ENCODE results near the gene CYTH2.
"Not testable (repeated sequence)": the region's sequence is repeated elsewhere in the genome, so short reads cannot be mapped to it uniquely, and the experiment has no call there.

The CYTH2 gene

DNA sequence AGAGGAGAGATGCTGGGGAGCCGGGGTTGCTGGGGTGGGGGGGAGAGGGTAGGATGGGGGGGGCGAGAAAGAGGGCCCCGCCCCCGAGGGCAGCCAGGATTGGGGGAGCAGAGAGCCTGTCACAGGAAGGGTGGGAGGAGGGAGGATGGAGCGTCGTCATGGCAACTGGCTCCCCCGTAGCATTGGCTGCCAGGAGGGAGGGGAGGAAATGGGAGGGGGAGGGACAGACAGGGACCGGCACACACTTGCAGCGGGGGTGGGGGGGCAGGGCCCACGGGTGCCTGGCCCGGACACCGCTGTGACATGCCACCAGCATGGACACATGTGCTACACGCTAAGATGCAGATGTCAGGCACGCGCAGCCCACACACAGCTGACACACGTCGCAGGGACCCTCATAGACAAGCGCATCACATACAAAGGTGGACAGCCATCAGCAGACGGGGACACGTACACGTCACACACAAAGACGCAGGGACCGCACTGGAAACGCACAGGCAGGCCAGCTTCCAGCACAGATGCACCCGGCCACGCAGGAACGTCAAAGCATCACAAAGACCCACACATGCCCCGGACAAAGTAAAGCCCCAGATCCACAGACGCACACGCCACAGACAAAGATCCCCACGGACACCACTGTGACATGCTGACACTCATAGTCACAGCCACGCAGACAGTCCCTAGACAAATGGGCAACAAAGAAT is 42.8 kb downstream of the CYTH2 start, which contains the start of gene LMTK3:
Gene LMTK3, minus strand, starts transcription at position 36 of the 704 bp plus-strand sequence. CDS start 259 bp downstream, outside the sequence.
- DNase-seq (ENCODE audit: low spot score), result peak; percentile 99

DNA sequence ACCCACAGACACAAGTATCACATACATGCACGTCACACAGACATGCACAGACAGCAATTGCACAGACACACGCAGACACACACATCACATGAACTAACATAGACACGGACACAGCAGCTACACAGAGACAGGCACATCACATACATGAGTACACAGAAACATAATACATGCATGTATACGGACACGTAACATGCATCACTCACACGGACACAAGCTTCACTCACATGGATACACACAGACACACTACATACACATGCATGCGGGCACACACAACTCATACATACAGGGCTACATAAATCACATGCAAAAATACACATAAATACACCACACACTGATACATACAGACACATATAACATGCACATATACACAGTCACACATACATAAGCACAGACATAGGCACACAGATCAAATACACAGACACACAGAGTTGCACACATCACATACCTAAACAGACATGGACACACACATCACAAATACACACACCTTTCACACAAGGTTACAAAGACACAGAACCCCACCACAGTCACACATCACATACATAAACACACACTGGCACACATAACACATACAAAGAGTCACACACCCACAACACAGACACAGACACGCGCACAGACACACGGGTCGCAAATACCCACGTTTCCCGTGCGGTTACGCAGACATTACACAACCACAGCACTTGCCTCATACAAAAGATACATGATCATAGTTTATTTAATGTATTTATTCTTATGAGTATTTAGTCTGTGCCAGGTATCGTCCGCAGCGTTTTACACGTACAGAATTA is 43.5 kb downstream of the CYTH2 start:
- DNase-seq (ENCODE audit: low spot score), result no peak

DNA sequence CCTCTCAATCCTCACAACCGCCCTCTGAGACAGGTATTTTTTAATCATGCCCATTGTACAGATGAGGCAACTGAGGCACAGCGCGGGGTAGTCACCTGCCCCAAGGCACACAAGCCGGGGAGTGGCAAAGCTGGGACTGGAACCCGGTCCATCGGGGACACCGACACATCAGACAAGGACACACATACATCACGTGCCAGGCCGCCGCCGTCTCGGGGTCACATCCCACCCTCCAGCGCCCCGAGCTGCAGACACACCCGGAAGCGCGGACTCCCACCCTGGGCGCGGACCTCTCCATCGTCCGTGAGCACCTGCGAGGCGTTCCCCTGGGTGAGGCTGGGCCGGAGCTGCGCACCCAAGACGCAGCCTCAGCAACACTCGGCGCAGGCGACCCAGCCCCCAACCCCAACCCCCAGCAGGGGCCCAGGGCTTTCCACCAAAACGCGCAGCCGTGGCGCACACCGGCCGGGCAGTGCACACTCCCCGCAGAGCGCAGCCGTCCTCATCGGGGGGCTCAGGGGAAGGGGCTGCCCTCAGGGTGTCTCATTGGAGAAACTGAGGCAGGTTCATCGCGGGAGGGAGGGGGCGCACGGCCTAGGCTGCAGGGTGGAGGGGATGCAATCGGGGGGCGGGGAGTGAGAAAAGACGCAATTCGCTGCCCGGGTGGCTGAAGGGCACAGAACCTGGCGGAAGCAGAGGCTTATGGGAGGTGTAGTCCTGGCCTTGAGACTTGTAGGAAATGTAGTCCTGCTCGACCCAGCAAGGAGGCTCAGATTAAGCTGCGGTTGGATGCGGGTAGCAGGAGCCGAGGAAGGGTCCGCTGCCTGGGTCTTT is 44.3 kb downstream of the CYTH2 start:
- DNase-seq (ENCODE audit: low spot score), result peak; percentile 97

DNA sequence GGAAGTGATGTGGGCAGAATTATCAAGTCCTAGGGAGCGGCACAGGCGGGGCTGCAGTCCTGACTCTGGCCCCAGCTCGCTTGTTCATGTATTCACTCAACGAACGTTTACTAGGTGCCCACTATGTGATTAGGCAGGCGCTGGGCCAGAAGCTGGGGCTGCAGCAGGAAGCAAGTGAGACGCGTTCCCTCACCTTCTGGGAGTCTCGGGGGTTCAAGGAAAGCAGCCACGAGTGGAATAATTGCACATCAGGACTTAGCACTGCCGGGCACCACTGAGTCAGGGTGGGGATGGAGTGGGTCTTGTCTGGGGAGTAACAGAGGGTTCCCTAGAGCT is 44.9 kb downstream of the CYTH2 start:
- no peak for DNase-seq (ENCODE audit: low spot score)

DNA sequence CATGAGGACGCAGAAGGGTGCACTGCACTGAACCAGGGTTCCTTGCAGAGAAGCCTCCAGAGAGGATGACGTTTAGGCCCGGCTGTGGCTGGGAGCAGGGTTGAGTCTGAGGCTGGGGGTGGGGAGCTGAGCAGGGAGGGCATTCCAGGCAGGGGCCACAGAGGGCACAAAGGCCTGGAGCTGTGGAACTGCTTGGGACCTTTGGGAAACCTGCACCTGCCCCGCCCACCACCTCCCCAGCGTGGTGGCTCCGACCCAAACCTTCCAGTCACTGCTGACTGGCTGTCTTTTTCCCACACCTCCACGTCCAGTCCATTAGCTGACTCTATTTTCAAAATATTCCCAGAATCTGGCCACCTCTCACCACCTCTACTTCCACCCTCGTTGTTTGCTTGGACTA is 47.4 kb downstream of the CYTH2 start:
- peak; percentile 29 for DNase-seq (ENCODE audit: low spot score)

DNA sequence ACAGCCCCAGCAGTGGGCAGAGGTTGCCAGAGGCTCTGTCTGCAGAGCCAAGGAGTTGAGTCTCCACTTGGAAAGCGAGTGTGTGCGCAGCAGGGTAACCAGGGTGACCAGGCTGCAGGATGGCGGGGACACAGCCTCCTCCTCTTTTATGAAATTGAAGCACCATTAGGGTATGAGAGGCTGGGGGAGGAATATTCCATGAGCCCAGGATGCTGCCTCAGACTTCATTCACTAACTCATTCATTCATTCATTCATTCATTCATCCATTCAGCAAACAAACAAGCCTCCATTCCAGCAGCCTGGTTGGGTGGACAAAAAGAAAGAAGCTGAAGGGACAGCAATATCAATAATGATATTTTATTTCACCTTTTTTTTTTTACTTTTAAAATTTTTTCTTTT is 49.0 kb downstream of the CYTH2 start:
- no peak for DNase-seq (ENCODE audit: low spot score)

DNA sequence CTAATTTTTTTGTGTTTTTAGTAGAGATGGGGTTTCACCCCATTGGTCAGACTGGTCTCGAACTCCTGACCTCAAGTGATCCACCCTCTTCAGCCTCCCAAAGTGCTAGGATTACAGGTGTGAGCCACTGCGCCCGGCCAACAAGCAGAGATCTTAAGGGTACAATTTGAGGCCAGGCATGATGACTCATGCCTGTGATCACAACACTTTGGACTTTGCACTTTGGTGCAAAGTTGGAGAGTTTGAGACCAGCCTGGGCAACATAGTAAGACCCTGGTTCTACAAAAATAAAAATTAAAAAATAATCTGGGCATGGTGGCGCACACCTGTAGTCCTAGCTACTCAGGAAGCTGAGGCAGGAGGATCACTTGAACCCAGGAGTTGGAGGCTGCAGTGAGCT is 50.3 kb downstream of the CYTH2 start:
- not testable (repeated sequence) for DNase-seq (ENCODE audit: low spot score)

DNA sequence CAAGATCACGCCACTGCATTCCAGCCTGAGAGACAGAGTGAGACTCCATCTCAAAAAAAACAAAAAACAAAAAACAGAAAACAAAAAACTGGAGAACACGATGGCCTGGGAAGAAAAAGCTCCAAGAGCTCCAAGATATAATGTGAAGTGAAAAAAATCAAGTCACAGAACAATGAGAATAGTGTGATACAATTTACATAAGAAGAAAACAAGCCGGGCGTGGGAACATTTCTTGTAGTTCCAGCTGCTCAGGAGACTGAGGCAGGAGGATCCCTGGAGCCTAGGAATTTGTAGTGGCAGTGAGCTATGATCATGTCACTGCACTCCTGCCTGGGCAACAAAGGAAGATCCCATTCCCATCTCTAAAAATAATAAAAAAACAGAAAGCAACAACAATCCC is 51.0 kb downstream of the CYTH2 start:
- no peak for DNase-seq (ENCODE audit: low spot score)

DNA sequence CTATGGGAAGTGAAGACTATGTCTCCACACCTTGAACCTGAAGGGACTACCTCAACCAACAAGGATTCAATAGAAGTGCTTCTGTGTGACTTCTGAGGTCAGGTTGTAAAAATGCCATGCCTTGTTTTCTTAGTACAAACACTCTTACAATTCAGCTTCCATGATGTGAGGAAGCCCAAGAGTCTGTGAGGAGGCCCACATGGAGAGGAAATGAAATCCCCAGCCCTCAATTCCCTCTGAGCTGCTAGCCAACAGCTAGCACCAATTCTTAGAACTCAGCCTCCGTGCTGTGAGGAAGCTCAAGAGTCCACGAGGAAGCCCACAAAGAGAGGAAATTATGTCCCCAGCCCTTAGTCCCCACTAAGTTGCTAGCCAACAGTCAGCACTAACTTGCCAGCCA is 55.1 kb downstream of the CYTH2 start:
- DNase-seq (ENCODE audit: low spot score), result no peak

DNA sequence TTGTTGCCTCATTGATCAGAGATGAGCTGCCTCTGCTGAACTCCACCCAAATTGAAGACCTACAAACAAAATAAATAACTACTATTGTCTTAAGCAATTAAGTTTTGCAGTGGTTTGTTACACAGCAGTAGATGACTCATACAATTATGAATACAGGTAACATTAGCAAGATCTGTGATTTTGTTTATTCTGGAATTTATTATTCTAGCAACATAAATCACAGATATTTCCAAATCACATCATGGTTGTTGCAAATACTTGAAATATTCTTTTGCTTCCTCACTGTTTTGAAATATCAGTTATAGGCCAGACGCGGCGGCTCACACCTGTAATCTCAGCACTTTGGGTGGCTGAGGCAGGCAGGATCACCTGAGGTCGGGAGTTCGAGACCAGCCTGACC is 55.6 kb downstream of the CYTH2 start:
- DNase-seq (ENCODE audit: low spot score), result no peak

DNA sequence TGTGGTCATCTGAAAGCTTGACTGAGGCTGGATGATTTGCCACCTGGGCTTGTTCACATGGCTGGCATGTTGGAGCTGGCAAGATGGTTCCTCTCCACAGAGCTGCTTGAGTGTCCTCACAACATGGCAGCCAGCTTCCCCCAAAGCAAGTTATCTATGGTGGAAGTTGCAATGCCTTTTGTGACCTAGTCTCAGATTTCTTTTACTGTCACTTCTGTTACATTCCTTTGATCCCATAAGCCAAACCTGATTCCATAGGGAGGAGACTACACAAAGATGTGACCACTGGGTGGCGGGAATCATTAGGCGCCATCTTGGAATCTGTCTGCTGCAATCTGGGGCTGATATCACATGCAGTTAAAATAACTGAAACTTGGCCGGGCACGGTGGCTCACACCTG is 60.0 kb downstream of the CYTH2 start:
- no peak for DNase-seq (ENCODE audit: low spot score)

DNA sequence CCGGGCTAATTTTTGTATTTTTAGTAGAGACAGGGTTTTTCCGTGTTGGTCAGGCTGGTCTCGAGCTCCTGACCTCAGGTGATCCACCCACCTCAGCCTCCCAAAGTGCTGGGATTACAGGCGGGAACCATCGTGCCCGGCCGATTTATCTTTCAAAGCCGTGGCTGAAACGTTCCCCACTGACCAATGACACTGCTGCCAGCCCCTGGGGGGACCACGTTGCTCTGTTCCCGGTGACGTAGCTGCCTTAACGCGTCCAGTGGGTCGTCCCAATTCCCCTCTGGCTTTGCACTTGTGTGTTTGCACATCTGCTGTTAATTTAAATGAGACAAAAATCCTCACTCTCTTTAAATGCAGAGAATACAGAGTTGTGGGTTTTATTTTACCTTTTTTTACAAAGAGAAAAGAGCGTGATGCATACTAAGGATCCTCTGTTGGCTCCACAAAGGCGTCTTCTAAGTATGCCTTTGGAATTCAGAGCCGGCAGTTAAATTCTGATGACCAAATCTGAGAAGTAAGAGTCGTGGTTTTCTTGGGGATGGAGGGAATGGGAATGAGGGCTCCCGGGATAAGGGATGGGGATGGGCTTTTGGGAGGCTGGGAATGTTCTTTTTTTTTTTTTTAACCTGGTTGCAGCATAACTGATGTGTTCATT is 61.0 kb downstream of the CYTH2 start:
- DNase-seq (ENCODE audit: low spot score), result no peak

DNA sequence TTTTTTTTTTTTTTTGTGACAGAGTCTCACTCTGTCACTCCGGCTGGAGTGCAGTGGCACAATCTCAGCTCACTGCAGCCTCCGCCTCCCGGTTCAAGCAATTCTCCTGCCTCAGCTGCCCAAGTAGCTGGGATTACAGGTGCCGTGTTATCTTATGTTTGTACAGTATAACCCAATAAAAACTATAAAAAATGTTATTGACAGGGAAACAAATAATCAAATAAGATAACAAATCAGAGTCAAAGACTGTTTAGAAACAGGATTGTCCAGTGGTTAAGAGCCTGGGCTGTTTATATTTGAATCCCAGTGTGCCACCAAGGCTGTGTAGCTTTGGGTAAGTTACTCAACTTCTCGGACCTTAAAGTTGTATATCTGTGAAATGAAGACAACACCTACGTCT is 61.6 kb downstream of the CYTH2 start:
- no peak for DNase-seq (ENCODE audit: low spot score)

Data from cerebellar cortex (tissue), 1 donor.